Esophagus muscularis mucosa (tissue), 3 donors: ENCODE results near the gene CSMD2.

Experiments used
- POLR2AphosphoS5 ChIP-seq, 2 donors: sonication (generic); formaldehyde crosslinking; IDR thresholded peaks; one replicate each; pipeline ENCODE4 v1.6.1; 2017; ENCODE audit warnings: antibody characterized with exemption in 2 of 2
- TF ChIP-seq, protein P1 (sequence below), 3 experiments: fragments of 200-600 bp in 2 of 3; fragments of 450-650 bp in 1 of 3; sonication (generic) in 2 of 3; IDR thresholded peaks; one replicate each; pipeline ENCODE4 v1.5.1; 2017 to 2019; ENCODE audit warnings: antibody characterized with exemption in 3 of 3, mild to moderate bottlenecking in 2 of 3, moderate library complexity in 1 of 3

DNA sequence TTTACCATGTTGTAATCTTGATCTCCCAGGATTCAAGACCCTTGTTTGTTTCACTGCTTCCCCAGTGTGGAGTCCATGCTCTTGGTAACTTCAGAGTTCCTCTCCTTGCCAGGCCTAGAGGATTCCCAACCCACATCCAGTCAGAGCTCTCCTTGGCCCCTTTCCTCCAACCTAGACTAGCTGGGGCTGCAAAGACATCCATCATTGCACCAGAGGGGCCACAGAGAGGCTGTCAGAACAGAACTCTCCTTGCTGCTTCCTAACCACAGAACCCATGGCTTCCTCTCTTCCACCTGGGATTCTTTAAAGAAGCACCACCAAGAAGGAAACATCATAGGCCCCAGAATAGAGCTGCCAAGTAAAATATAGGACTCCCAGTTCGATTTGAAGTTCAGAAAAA lies 220.2 kb downstream of the CSMD2 start:
- TF ChIP-seq, protein P1, sequence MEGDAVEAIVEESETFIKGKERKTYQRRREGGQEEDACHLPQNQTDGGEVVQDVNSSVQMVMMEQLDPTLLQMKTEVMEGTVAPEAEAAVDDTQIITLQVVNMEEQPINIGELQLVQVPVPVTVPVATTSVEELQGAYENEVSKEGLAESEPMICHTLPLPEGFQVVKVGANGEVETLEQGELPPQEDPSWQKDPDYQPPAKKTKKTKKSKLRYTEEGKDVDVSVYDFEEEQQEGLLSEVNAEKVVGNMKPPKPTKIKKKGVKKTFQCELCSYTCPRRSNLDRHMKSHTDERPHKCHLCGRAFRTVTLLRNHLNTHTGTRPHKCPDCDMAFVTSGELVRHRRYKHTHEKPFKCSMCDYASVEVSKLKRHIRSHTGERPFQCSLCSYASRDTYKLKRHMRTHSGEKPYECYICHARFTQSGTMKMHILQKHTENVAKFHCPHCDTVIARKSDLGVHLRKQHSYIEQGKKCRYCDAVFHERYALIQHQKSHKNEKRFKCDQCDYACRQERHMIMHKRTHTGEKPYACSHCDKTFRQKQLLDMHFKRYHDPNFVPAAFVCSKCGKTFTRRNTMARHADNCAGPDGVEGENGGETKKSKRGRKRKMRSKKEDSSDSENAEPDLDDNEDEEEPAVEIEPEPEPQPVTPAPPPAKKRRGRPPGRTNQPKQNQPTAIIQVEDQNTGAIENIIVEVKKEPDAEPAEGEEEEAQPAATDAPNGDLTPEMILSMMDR (IDR thresholded peaks at IDR 0.05), result no peak
- TF ChIP-seq POLR2AphosphoS5 (IDR thresholded peaks at IDR 0.05), result no peak
